PC-9 (cell line): ENCODE results near the gene ZNF444. TPM values are rescaled to one million over a fixed set of nuclear protein-coding genes. Genes with fewer than 3 reads are reported as not detected.
"Not testable (repeated sequence)": the region's sequence is repeated elsewhere in the genome, so short reads cannot be mapped to it uniquely, and the experiment has no call there.

Experiments used
- BruUV-seq: library from RNA; stranded (reverse); fragments of 400-500 nt; replicated peaks from 2 replicates; lab custom pipeline; 2021; lab: Mats Ljungman, UMichigan
- CTCF ChIA-PET: fragments of 300-600 bp; sonication (Branson Sonifier 250); formaldehyde crosslinking; loops from one replicate; lab custom pipeline; 2022; ENCODE audit warnings: antibody characterized with exemption; lab: Charles Lee
- POLR2A ChIA-PET: fragments of 300-600 bp; sonication (Branson Sonifier 250); formaldehyde crosslinking; loops from one replicate; lab custom pipeline; 2022; ENCODE audit warnings: antibody characterized with exemption; ENCODE audit not compliant: unreplicated experiment; lab: Charles Lee
- DNase-seq, 2 experiments: peaks; one replicate each; pipeline versions ENCODE4 v3.0.0 to v3.0.0-alpha.2; 2015 to 2022; ENCODE audit warnings: mixed read lengths in 1 of 2
- H2AFZ ChIP-seq: fragments of 200-600 bp; sonication (generic); 2 replicates; pipeline ENCODE4 v1.8.1; 2017; ENCODE audit warnings: antibody characterized with exemption
- H3F3A ChIP-seq: fragments of 200-600 bp; sonication (generic); 2 replicates; pipeline ENCODE4 v1.8.1; 2017; ENCODE audit warnings: antibody characterized with exemption, mild to moderate bottlenecking, low read depth; ENCODE audit not compliant: insufficient read depth
- H3K27ac ChIP-seq: fragments of 200-600 bp; sonication (generic); 2 replicates; pipeline ENCODE4 v1.6.1; 2016; ENCODE audit warnings: mixed run types
- H3K27me3 ChIP-seq: fragments of 200-600 bp; sonication (generic); 2 replicates; pipeline ENCODE4 v1.6.1; 2016; ENCODE audit warnings: low read depth, mixed run types; ENCODE audit not compliant: insufficient read depth
- H3K36me3 ChIP-seq: fragments of 200-600 bp; sonication (generic); 2 replicates; pipeline ENCODE4 v1.6.1; 2016; ENCODE audit warnings: low read depth, mixed run types
- H3K4me1 ChIP-seq: fragments of 200-600 bp; sonication (generic); replicated peaks from 2 replicates; pipeline ENCODE4 v1.6.1; 2016; ENCODE audit warnings: mixed run types; ENCODE audit not compliant: insufficient read depth
- H3K4me2 ChIP-seq: fragments of 200-600 bp; sonication (generic); 2 replicates; pipeline ENCODE4 v1.6.1; 2017; ENCODE audit warnings: mixed run types
- H3K4me3 ChIP-seq: fragments of 200-600 bp; sonication (generic); 2 replicates; pipeline ENCODE4 v1.6.1; 2016; ENCODE audit warnings: mixed run types
- H3K79me2 ChIP-seq: fragments of 200-600 bp; sonication (generic); 2 replicates; pipeline ENCODE4 v1.6.1; 2017; ENCODE audit warnings: low read depth, mixed run types
- H3K9me2 ChIP-seq: fragments of 200-600 bp; sonication (generic); 2 replicates; pipeline ENCODE4 v1.8.1; 2017; ENCODE audit warnings: mild to moderate bottlenecking; ENCODE audit not compliant: insufficient read depth
- H3K9me3 ChIP-seq: fragments of 200-600 bp; sonication (generic); 2 replicates; pipeline ENCODE4 v1.8.1; 2016; ENCODE audit warnings: low read depth; ENCODE audit not compliant: insufficient read depth
- H4K20me1 ChIP-seq: fragments of 200-600 bp; sonication (generic); 2 replicates; pipeline ENCODE4 v1.8.1; 2017; ENCODE audit not compliant: insufficient read depth
- CTCF ChIP-seq: fragments of 200-600 bp; sonication (generic); conservative IDR thresholded peaks from 2 replicates; pipeline ENCODE4 v1.6.1; 2017; ENCODE audit warnings: mixed run types, antibody characterized with exemption, mild to moderate bottlenecking, moderate library complexity
- EZH2 ChIP-seq: fragments of 200-600 bp; sonication (generic); IDR thresholded peaks from 2 replicates; pipeline ENCODE4 v1.8.0; 2017; ENCODE audit warnings: antibody characterized with exemption, low read depth
- intact Hi-C: fragments of 100-400 bp; cut with micrococcal nuclease; formaldehyde crosslinking; loops from one replicate; pipeline ENCODE4 v1.10.0; 2022; ENCODE audit not compliant: unreplicated experiment
- total RNA-seq: library from RNA; stranded (reverse); gene quantifications from 2 replicates; pipeline ENCODE4 v1.2.3, GENCODE V29; 2021

Gene ZNF444
- total RNA-seq, 1 experiment from 2014 or later: 50.5 TPM

- H2AFZ ChIP-seq: no peak overlapping the region
- intact Hi-C loops: no loop called here
- peak; percentile 22 to 34 for DNase-seq
- no TSS peak for BruUV-seq
- H3K4me2 ChIP-seq: no peak overlapping the region
- peaks cover 3% of the 10 kb centered on the region; the same call in 1 of the 2 replicates for H3F3A ChIP-seq
- peaks cover 79% of the 10 kb centered on the region for H4K20me1 ChIP-seq
- H3K27me3 ChIP-seq: no peaks in the 10 kb centered on the region
- POLR2A ChIA-PET: no interaction called here
- no peak overlapping the region for H3K27ac ChIP-seq
- no peaks in the 10 kb centered on the region for H3K9me2 ChIP-seq
- H3K4me3 ChIP-seq: no peak overlapping the region
- H3K9me3 ChIP-seq: no peaks in the 10 kb centered on the region
- peaks cover 83% of the 10 kb centered on the region for H3K79me2 ChIP-seq
- H3K4me1 ChIP-seq: peaks cover 4% of the 10 kb centered on the region
- CTCF ChIA-PET: interaction anchor here (0.6 kb wide), 1 partner anchor 149 kb away, joined by 3 read pairs; no protein-coding TSS in a partner anchor
- H3K36me3 ChIP-seq: no peaks in the 10 kb centered on the region; the same call in 1 of the 2 replicates
- TF ChIP-seq CTCF: peak; percentile 59
- TF ChIP-seq EZH2: no peak
These were observed 35.9 kb upstream of the ZNF444 start for GRCh38 chr19:56105090-56105701.

GRCh38 chr19:56105831-56106396, 35.2 kb upstream of the ZNF444 start:
- H4K20me1 ChIP-seq: peaks cover 84% of the 10 kb centered on the region
- POLR2A ChIA-PET, H3K4me2 ChIP-seq, H2AFZ ChIP-seq, H3K27ac ChIP-seq, DNase-seq, H3K9me2 ChIP-seq, H3K36me3 ChIP-seq, BruUV-seq, H3F3A ChIP-seq, H3K4me3 ChIP-seq, intact Hi-C loops, H3K9me3 ChIP-seq, CTCF ChIA-PET, H3K27me3 ChIP-seq: not testable (repeated sequence)
- peaks cover 90% of the 10 kb centered on the region for H3K79me2 ChIP-seq
- H3K4me1 ChIP-seq: peaks cover 11% of the 10 kb centered on the region

- Histone ChIP-seq H3K36me3 (no peaks in the 10 kb centered on the region; the same call in 1 of the 2 replicates), H2AFZ (no peak overlapping the region), H3K79me2 (peaks cover 91% of the 10 kb centered on the region), H3K4me2 (no peak overlapping the region), H3K27ac (no peak overlapping the region), H3K9me3 (no peaks in the 10 kb centered on the region), H3K27me3 (no peaks in the 10 kb centered on the region), H3K4me1 (peaks cover 17% of the 10 kb centered on the region), H3K9me2 (no peaks in the 10 kb centered on the region), H3F3A (peaks cover 7% of the 10 kb centered on the region; the same call in 1 of the 2 replicates), H3K4me3 (no peak overlapping the region), H4K20me1 (peaks cover 85% of the 10 kb centered on the region)
- BruUV-seq: no TSS peak
- TF ChIP-seq EZH2: no peak
- TF ChIP-seq CTCF: no peak
- intact Hi-C loops: no loop called here
- POLR2A ChIA-PET: no interaction called here
- CTCF ChIA-PET: no interaction called here
- no peak for DNase-seq
These were observed 34.7 kb upstream of the ZNF444 start for GRCh38 chr19:56106397-56106849.
